Inferior parietal cortex (tissue), 1 donor: ENCODE results near the gene BEND5.

Experiments
- DNase-seq: peaks from one replicate; pipeline ENCODE4 v3.0.0-alpha.2; 2016; ENCODE audit errors: extremely low spot score

BEND5 gene

GRCh38 chr1:48765335-48765734 is 11.4 kb downstream of the BEND5 start:
- no peak for DNase-seq

- DNase-seq: no peak
Observed at GRCh38 chr1:48761986-48762385, 14.7 kb downstream of the BEND5 start.

- DNase-seq: no peak
Observed at GRCh38 chr1:48761411-48761810, 15.3 kb downstream of the BEND5 start.

- no peak for DNase-seq
Observed at GRCh38 chr1:48760857-48761256, 15.8 kb downstream of the BEND5 start.

- DNase-seq: no peak
Observed at GRCh38 chr1:48758976-48759375, 17.7 kb downstream of the BEND5 start.

GRCh38 chr1:48757363-48757762 is 19.3 kb downstream of the BEND5 start:
- DNase-seq: no peak

- no peak for DNase-seq
Observed at GRCh38 chr1:48756683-48757316, 19.9 kb downstream of the BEND5 start.

- DNase-seq: no peak
Observed at GRCh38 chr1:48753293-48753692, 23.4 kb downstream of the BEND5 start.

GRCh38 chr1:48750109-48750508 is 26.6 kb downstream of the BEND5 start:
- no peak for DNase-seq

GRCh38 chr1:48749068-48749467 is 27.6 kb downstream of the BEND5 start:
- no peak for DNase-seq

GRCh38 chr1:48746906-48747305 is 29.8 kb downstream of the BEND5 start:
- DNase-seq: no peak

GRCh38 chr1:48744032-48744431 is 32.7 kb downstream of the BEND5 start:
- DNase-seq: no peak

GRCh38 chr1:48743480-48743879 is 33.2 kb downstream of the BEND5 start:
- no peak for DNase-seq

GRCh38 chr1:48741380-48741779 is 35.3 kb downstream of the BEND5 start:
- no peak for DNase-seq

- DNase-seq: no peak
Observed at GRCh38 chr1:48740621-48741020, 36.1 kb downstream of the BEND5 start.

- no peak for DNase-seq
Observed at GRCh38 chr1:48739091-48739490, 37.6 kb downstream of the BEND5 start.

GRCh38 chr1:48738356-48738755 is 38.3 kb downstream of the BEND5 start:
- DNase-seq: no peak

GRCh38 chr1:48735796-48736195 is 40.9 kb downstream of the BEND5 start:
- DNase-seq: no peak

- DNase-seq: no peak
Observed at GRCh38 chr1:48730164-48730910, 46.4 kb downstream of the BEND5 start.

GRCh38 chr1:48728584-48728983 is 48.1 kb downstream of the BEND5 start:
- DNase-seq: no peak

- no peak for DNase-seq
Observed at GRCh38 chr1:48726557-48727215, 50.0 kb downstream of the BEND5 start.

- no peak for DNase-seq
Observed at GRCh38 chr1:48726139-48726538, 50.6 kb downstream of the BEND5 start.
